ENCODE measurements around the gene PIP5K1C.

DNA sequence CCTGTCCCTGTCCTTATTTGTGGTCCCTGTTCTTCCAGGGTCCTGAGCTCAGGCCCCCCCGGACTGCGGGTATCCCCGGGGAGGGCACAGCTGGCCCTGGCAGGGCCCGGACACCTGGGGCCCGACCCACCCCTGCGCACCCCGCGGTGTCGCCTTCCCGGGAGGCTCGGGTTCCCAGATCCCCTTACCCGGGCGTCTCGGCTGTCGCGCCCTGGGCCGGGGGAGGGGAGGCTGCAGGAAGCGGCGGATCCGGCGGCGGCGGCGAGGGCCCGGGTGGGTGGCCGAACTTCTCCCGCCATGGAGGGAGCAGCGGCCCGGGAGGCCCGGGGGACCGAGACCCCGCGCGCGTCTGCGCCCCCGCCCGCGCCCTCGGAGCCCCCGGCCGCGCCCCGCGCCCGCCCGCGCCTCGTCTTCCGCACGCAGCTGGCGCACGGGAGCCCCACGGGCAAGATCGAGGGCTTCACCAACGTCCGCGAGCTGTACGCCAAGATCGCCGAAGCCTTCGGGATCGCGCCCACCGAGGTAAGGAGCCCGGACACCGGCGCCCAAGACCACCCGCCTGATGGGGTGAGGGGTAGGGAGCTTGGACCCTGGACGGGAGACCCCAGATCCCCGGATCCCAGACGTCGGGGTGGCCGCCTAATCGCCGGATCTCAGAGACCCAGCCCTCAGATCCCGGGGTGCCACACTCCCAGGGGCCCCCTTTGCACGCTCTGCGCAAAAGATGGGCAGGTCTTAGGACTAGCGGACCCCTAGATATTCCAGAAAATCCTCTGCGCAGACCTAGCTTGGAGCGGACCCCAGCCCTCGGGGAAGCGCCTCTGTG, 114.8 kb downstream of the PIP5K1C start, which contains the start of gene GIPC3:
- TF ChIP-seq CTCF (IDR thresholded peaks at IDR 0.05) (no peak), POLR2A (IDR thresholded peaks at IDR 0.05) (no peak), EP300 (IDR thresholded peaks at IDR 0.05) (no peak)

Data from ovary (tissue), 3 donors.